Astrocyte (in vitro differentiated cells and primary cell): Measurements from ENCODE around the gene SYNDIG1L. TPM values are rescaled to one million over a fixed set of nuclear protein-coding genes. Genes with fewer than 3 reads are reported as not detected.

Source experiments
- DNase-seq: peaks from one replicate; pipeline ENCODE4 v3.0.0-alpha.2; 2010; ENCODE audit warnings: low read depth
- FAIRE-seq: peaks from 2 replicates; lab custom pipeline; 2011; peaks lifted over from hg19 to GRCh38; lab: Jason Lieb, UNC
- H2AFZ ChIP-seq: 2 replicates; pipeline ENCODE4 v1.6.0; 2012; ENCODE audit warnings: low read depth, low read length, inconsistent platforms
- H3K27ac ChIP-seq: 2 replicates; pipeline ENCODE4 v1.5.1; 2011; ENCODE audit warnings: low read depth, low read length, inconsistent platforms
- H3K27me3 ChIP-seq: 2 replicates; pipeline ENCODE4 v1.6.0; 2011; ENCODE audit warnings: low read length, inconsistent platforms; ENCODE audit not compliant: insufficient read depth
- H3K36me3 ChIP-seq: 2 replicates; pipeline ENCODE4 v1.5.1; 2011; ENCODE audit warnings: low read length, inconsistent platforms; ENCODE audit not compliant: insufficient read depth
- H3K4me1 ChIP-seq: 2 replicates; pipeline ENCODE4 v1.5.1; 2011; ENCODE audit warnings: low read length, inconsistent platforms; ENCODE audit not compliant: insufficient read depth
- H3K4me2 ChIP-seq: 2 replicates; pipeline ENCODE4 v1.6.0; 2012; ENCODE audit warnings: low read length, inconsistent platforms
- H3K4me3 ChIP-seq: 2 replicates; pipeline ENCODE4 v1.5.1; 2011; ENCODE audit warnings: low read depth, mild to moderate bottlenecking, low read length, inconsistent platforms; ENCODE audit not compliant: insufficient read depth
- H3K79me2 ChIP-seq: 2 replicates; pipeline ENCODE4 v1.6.0; 2012; ENCODE audit warnings: mild to moderate bottlenecking, low read length, inconsistent platforms; ENCODE audit not compliant: insufficient read depth
- H3K9ac ChIP-seq: 2 replicates; pipeline ENCODE4 v1.6.0; 2012; ENCODE audit warnings: mild to moderate bottlenecking, low read length, inconsistent platforms
- H3K9me3 ChIP-seq: 2 replicates; pipeline ENCODE4 v1.5.1; 2012; ENCODE audit warnings: low read depth, mild to moderate bottlenecking, low read length, inconsistent platforms; ENCODE audit not compliant: insufficient read depth
- H4K20me1 ChIP-seq: 2 replicates; pipeline ENCODE4 v1.6.0; 2012; ENCODE audit warnings: low read length, inconsistent platforms; ENCODE audit not compliant: insufficient read depth
- H3K27ac Mint-ChIP-seq: one replicate; pipeline ENCODE4 v1.8.0; 2021; ENCODE audit warnings: mild to moderate bottlenecking, mixed read lengths; ENCODE audit not compliant: unreplicated experiment
- H3K27me3 Mint-ChIP-seq: one replicate; pipeline ENCODE4 v1.8.0; 2021; ENCODE audit warnings: low read depth, mixed read lengths; ENCODE audit not compliant: unreplicated experiment
- H3K36me3 Mint-ChIP-seq: one replicate; pipeline ENCODE4 v1.8.0; 2021; ENCODE audit warnings: low read depth, mixed read lengths; ENCODE audit not compliant: unreplicated experiment
- H3K4me1 Mint-ChIP-seq: one replicate; pipeline ENCODE4 v1.8.0; 2021; ENCODE audit warnings: low read depth, mixed read lengths; ENCODE audit not compliant: unreplicated experiment
- H3K4me3 Mint-ChIP-seq: one replicate; pipeline ENCODE4 v1.8.0; 2021; ENCODE audit warnings: mild to moderate bottlenecking, moderate library complexity, mixed read lengths; ENCODE audit not compliant: unreplicated experiment
- H3K9me3 Mint-ChIP-seq: one replicate; pipeline ENCODE4 v1.8.0; 2021; ENCODE audit warnings: mild to moderate bottlenecking, mixed read lengths; ENCODE audit not compliant: unreplicated experiment
- EZH2 ChIP-seq: IDR thresholded peaks from 2 replicates; pipeline ENCODE4 v1.6.1; 2012; ENCODE audit warnings: mild to moderate bottlenecking, low read length, inconsistent platforms; ENCODE audit not compliant: insufficient read depth
- total RNA-seq: library from RNA; stranded (reverse); gene quantifications from 2 replicates; pipeline ENCODE4 v1.2.1, GENCODE V29; 2021
- TF ChIP-seq, protein P1 (sequence below): IDR thresholded peaks from 2 replicates; pipeline ENCODE4 v1.5.1; 2011; ENCODE audit warnings: low read depth, mild to moderate bottlenecking, inconsistent platforms, low read length, moderate library complexity; ENCODE audit not compliant: insufficient read depth

Gene SYNDIG1L
- total RNA-seq, 1 donor from 2014 or later: not detected

DNA sequence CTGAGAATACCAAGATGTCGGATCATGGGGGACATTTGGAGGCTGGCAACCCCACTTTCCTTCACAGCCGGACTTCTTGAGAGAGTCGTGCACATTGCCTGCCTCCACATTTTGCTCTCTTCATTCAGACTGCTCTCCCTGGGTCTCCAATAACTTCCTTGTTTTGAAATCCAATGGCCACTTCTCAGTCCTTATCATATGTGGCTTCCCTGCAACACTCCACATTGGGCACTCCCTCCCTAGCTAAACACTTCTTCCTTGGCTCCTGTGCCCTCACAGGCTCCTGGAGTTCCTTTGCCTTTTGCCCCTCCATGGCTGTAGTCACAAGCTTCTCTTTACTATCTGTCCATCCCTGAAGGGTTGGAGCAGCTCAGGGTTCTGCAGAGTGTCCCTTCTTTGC lies 37.0 kb upstream of the SYNDIG1L start:
- no peak overlapping the region for H3K27ac ChIP-seq

DNA sequence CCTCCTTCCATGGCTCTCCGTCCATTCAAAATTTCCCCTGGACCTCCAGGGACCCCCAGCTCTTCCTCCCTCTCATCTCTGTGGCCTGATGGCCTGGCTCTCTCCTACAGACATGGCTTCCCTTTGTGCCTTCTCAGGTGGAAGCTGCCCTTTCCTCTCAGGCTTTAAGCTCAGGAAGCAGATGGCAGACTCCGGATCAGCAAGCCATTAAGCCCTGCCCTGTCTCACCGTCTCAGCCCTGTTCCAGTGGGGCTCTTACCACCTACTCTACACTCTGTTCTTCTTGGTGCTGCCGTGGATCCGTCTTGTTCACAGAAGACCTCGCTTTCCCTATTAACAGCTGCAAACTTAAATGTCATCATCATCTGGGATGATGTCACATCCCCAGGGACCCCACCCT lies 34.0 kb upstream of the SYNDIG1L start:
- Histone ChIP-seq H2AFZ (no peak overlapping the region), H3K36me3 (no peaks in the 10 kb centered on the region), H3K9ac (no peak overlapping the region), H3K27me3 (peaks cover 8% of the 10 kb centered on the region), H3K27ac (no peak overlapping the region), H4K20me1 (no peaks in the 10 kb centered on the region), H3K4me2 (no peak overlapping the region), H3K79me2 (no peaks in the 10 kb centered on the region), H3K9me3 (no peaks in the 10 kb centered on the region), H3K4me1 (no peaks in the 10 kb centered on the region), H3K4me3 (no peak overlapping the region)
- H3K4me3 Mint-ChIP-seq: no peak overlapping the region
- H3K36me3 Mint-ChIP-seq: peaks cover 3% of the 10 kb centered on the region
- DNase-seq: no peak
- H3K27me3 Mint-ChIP-seq: peaks cover 29% of the 10 kb centered on the region
- no peak for FAIRE-seq
- no peak overlapping the region for H3K27ac Mint-ChIP-seq
- H3K9me3 Mint-ChIP-seq: no peaks in the 10 kb centered on the region
- H3K4me1 Mint-ChIP-seq: peaks cover 2% of the 10 kb centered on the region
- TF ChIP-seq, protein P1, sequence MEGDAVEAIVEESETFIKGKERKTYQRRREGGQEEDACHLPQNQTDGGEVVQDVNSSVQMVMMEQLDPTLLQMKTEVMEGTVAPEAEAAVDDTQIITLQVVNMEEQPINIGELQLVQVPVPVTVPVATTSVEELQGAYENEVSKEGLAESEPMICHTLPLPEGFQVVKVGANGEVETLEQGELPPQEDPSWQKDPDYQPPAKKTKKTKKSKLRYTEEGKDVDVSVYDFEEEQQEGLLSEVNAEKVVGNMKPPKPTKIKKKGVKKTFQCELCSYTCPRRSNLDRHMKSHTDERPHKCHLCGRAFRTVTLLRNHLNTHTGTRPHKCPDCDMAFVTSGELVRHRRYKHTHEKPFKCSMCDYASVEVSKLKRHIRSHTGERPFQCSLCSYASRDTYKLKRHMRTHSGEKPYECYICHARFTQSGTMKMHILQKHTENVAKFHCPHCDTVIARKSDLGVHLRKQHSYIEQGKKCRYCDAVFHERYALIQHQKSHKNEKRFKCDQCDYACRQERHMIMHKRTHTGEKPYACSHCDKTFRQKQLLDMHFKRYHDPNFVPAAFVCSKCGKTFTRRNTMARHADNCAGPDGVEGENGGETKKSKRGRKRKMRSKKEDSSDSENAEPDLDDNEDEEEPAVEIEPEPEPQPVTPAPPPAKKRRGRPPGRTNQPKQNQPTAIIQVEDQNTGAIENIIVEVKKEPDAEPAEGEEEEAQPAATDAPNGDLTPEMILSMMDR: no peak
- no peak for TF ChIP-seq EZH2

More for the DNA sequence above, 37.0 kb upstream of the SYNDIG1L start:
- Histone ChIP-seq H3K9ac (no peak overlapping the region), H2AFZ (no peak overlapping the region), H3K79me2 (no peaks in the 10 kb centered on the region), H3K27me3 (peaks cover 8% of the 10 kb centered on the region), H3K9me3 (no peaks in the 10 kb centered on the region), H3K4me1 (no peaks in the 10 kb centered on the region), H3K4me3 (no peak overlapping the region), H3K4me2 (no peak overlapping the region), H3K36me3 (no peaks in the 10 kb centered on the region), H4K20me1 (no peaks in the 10 kb centered on the region)
- Mint-ChIP-seq H3K27ac (no peak overlapping the region), H3K36me3 (peaks cover 4% of the 10 kb centered on the region), H3K9me3 (no peaks in the 10 kb centered on the region), H3K27me3 (peaks cover 35% of the 10 kb centered on the region), H3K4me1 (peaks cover 2% of the 10 kb centered on the region), H3K4me3 (no peak overlapping the region)
- no peak for FAIRE-seq
- no peak for DNase-seq
- TF ChIP-seq, protein P1: no peak
- no peak for TF ChIP-seq EZH2

- H3K36me3 ChIP-seq: no peaks in the 10 kb centered on the region
- no peak overlapping the region for H3K27ac ChIP-seq
- H4K20me1 ChIP-seq: no peaks in the 10 kb centered on the region
- Mint-ChIP-seq H3K27ac (no peak overlapping the region), H3K27me3 (peaks cover 26% of the 10 kb centered on the region), H3K9me3 (peaks cover 4% of the 10 kb centered on the region), H3K4me3 (no peak overlapping the region), H3K36me3 (peaks cover 2% of the 10 kb centered on the region), H3K4me1 (peaks cover 2% of the 10 kb centered on the region)
- no peaks in the 10 kb centered on the region for H3K9me3 ChIP-seq
- DNase-seq (peak; percentile 23), FAIRE-seq (no peak)
- H3K4me3 ChIP-seq: no peak overlapping the region
- no peak for TF ChIP-seq EZH2
- TF ChIP-seq, protein P1: peak; percentile 70
- no peaks in the 10 kb centered on the region for H3K4me1 ChIP-seq
- no peaks in the 10 kb centered on the region for H3K79me2 ChIP-seq
- H3K9ac ChIP-seq: no peak overlapping the region
- peaks cover 8% of the 10 kb centered on the region for H3K27me3 ChIP-seq
- no peak overlapping the region for H2AFZ ChIP-seq
- no peak overlapping the region for H3K4me2 ChIP-seq
These were observed 33.4 kb upstream of the SYNDIG1L start for GRCh38 chr14:74459289-74459946.
